HepG2 (cell line): Measurements from ENCODE around the gene STRA6. TPM values are rescaled to one million over a fixed set of nuclear protein-coding genes. Genes with fewer than 3 reads are reported as not detected.

Experiments used
- ATAC-seq: fragments of 200-7000 bp; cut with Tn5 transposase; 3 replicates; pipeline ENCODE4 v1.9.1; 2020; ENCODE audit warnings: mild to moderate bottlenecking, moderate library complexity
- BruUV-seq: library from RNA; stranded (reverse); fragments of 400-500 nt; replicated peaks from 2 replicates; lab custom pipeline; 2021; lab: Mats Ljungman, UMichigan
- CTCF ChIA-PET: fragments of 300-600 bp; formaldehyde crosslinking; extraction: SDS; loops from one replicate; lab custom pipeline; 2021; ENCODE audit warnings: low total read pairs, inconsistent platforms, low intra/inter-chr PET ratio; lab: Yijun Ruan, JAX
- POLR2A ChIA-PET: fragments of 350-600 bp; sonication (Branson Sonifier 250); formaldehyde crosslinking; loops from one replicate; lab custom pipeline; 2020; ENCODE audit warnings: antibody characterized with exemption, inconsistent platforms; lab: Yijun Ruan, JAX
- DNase-seq: peaks from one replicate; pipeline ENCODE4 v3.0.0-alpha.2; 2015; ENCODE audit warnings: low spot score
- FAIRE-seq: peaks from 3 replicates; lab custom pipeline; 2011; peaks lifted over from hg19 to GRCh38; lab: Jason Lieb, UNC
- H2AFZ ChIP-seq: one replicate; pipeline ENCODE4 v1.6.1; 2011; ENCODE audit warnings: low read length, inconsistent platforms
- H3K27ac ChIP-seq: fragments of 300-600 bp; 3 replicates; pipeline ENCODE4 v1.8.0; 2011; ENCODE audit warnings: mixed run types, mild to moderate bottlenecking, mixed read lengths, low read length, inconsistent platforms; ENCODE audit not compliant: insufficient read depth; ENCODE audit errors: extremely low read length
- H3K27me3 ChIP-seq, 2 experiments: fragments of 200-600 bp in 1 of 2; 2 replicates in 1 of 2; 3 replicates in 1 of 2; pipeline versions ENCODE4 v1.6.0 to v1.8.0; 2011; ENCODE audit warnings: low read length in 2 of 2, mild to moderate bottlenecking in 2 of 2, moderate library complexity in 2 of 2, inconsistent platforms in 1 of 2; ENCODE audit not compliant: insufficient read depth in 2 of 2, control insufficient read depth in 1 of 2
- H3K36me3 ChIP-seq, 2 experiments: fragments of 200-600 bp in 1 of 2; replicated peaks in 1 of 2; 2 replicates in 1 of 2; 3 replicates in 1 of 2; pipeline versions ENCODE4 v1.5.1 to v1.8.0; 2011; ENCODE audit warnings: low read length in 2 of 2, inconsistent platforms in 1 of 2; ENCODE audit not compliant: insufficient read depth in 2 of 2, control insufficient read depth in 1 of 2
- H3K4me1 ChIP-seq: 2 replicates; pipeline ENCODE4 v1.5.1; 2012; ENCODE audit warnings: low read length, inconsistent platforms; ENCODE audit not compliant: insufficient read depth
- H3K4me2 ChIP-seq: 2 replicates; pipeline ENCODE4 v1.6.0; 2011; ENCODE audit warnings: low read depth, low read length, inconsistent platforms
- H3K4me3 ChIP-seq, 3 experiments: fragments of 200-600 bp in 1 of 3; sonication (generic), shearing (Covaris generic) in 1 of 3; replicated peaks in 1 of 3; 2 replicates each; pipeline ENCODE4 v1.5.1; 2011 to 2016; ENCODE audit warnings: low read length in 3 of 3, inconsistent platforms in 2 of 3, low read depth in 2 of 3, mild to moderate bottlenecking in 2 of 3, control low read depth in 1 of 3, mixed read lengths in 1 of 3; ENCODE audit not compliant: insufficient read depth in 1 of 3
- H3K79me2 ChIP-seq: one replicate; pipeline ENCODE4 v1.6.1; 2011; ENCODE audit warnings: low read length, inconsistent platforms; ENCODE audit not compliant: insufficient read depth
- H3K9ac ChIP-seq: 2 replicates; pipeline ENCODE4 v1.6.0; 2011; ENCODE audit warnings: mild to moderate bottlenecking, low read depth, low read length, inconsistent platforms; ENCODE audit not compliant: insufficient read depth
- H3K9me3 ChIP-seq: 2 replicates; pipeline ENCODE4 v1.5.1; 2012; ENCODE audit warnings: mild to moderate bottlenecking, low read length
- H4K20me1 ChIP-seq: 2 replicates; pipeline ENCODE4 v1.6.0; 2011; ENCODE audit warnings: inconsistent platforms, mild to moderate bottlenecking, low read length, moderate library complexity; ENCODE audit not compliant: insufficient read depth
- ETV6 ChIP-seq: sonication (generic); formaldehyde crosslinking; conservative IDR thresholded peaks from 2 replicates; pipeline ENCODE4 v1.4.0; 2020; ENCODE audit warnings: missing genetic modification reagents
- GFI1 ChIP-seq: sonication (generic); formaldehyde crosslinking; IDR thresholded peaks from 2 replicates; pipeline ENCODE4 v1.5.0; 2020; ENCODE audit warnings: missing genetic modification reagents, mild to moderate bottlenecking, borderline replicate concordance
- NAIF1 ChIP-seq: sonication (generic); formaldehyde crosslinking; IDR thresholded peaks from 2 replicates; pipeline ENCODE4 v1.5.0; 2020; ENCODE audit warnings: mild to moderate bottlenecking, missing genetic modification reagents, borderline replicate concordance
- ZNF30 ChIP-seq: sonication (generic); formaldehyde crosslinking; IDR thresholded peaks from 2 replicates; pipeline ENCODE4 v1.5.0; 2020; ENCODE audit warnings: mild to moderate bottlenecking, missing genetic modification reagents
- ZNF619 ChIP-seq: sonication (generic); formaldehyde crosslinking; IDR thresholded peaks from 2 replicates; pipeline ENCODE4 v1.4.0; 2020; ENCODE audit warnings: mild to moderate bottlenecking, missing genetic modification reagents
- ZNF878 ChIP-seq: sonication (generic); formaldehyde crosslinking; IDR thresholded peaks from 2 replicates; pipeline ENCODE4 v1.8.1; 2023; ENCODE audit warnings: mild to moderate bottlenecking, missing genetic modification reagents, moderate library complexity
- ZSCAN31 ChIP-seq: sonication (generic); formaldehyde crosslinking; IDR thresholded peaks from 2 replicates; pipeline ENCODE4 v1.5.0; 2020; ENCODE audit warnings: low read depth, mild to moderate bottlenecking, missing genetic modification reagents
- WGBS: methylation state at CpG from one replicate; pipeline ENCODE4 v1.1.6; 2017; ENCODE audit warnings: low lambda C conversion rate; 5-methylcytosine and 5-hydroxymethylcytosine counted together
- in situ Hi-C: cut with HindIII; loops from 2 replicates; pipeline ENCODE4 v1.10.0; 2017; ENCODE audit warnings: low pct_unique_long_range_greater_than_20kb; ENCODE audit not compliant: extremely low pct_ligation_motif_present
- intact Hi-C: fragments of 100-400 bp; cut with micrococcal nuclease; formaldehyde crosslinking; loops from one replicate; pipeline ENCODE4 v1.10.0; 2022; ENCODE audit not compliant: unreplicated experiment
- polyA plus RNA-seq, 8 experiments: library from polyadenylated mRNA; depleted of rRNA in 3 of 8; stranded (reverse) in 7 of 8; unstranded in 1 of 8; fragments of >200 nt; fragmentation: Illumina TruSeq in 4 of 8; extraction: Trizol in 4 of 8; gene quantifications; 2 replicates each; pipeline versions ENCODE4 v1.2.1 to v1.2.3, GENCODE V29; 2011 to 2016; ENCODE audit warnings: low read depth in 4 of 8, missing spikeins in 1 of 8, mixed read lengths in 1 of 8; ENCODE audit not compliant: insufficient read depth in 1 of 8
- total RNA-seq, 5 experiments: library from RNA; depleted of rRNA; stranded (reverse); fragments of >200 nt; fragmentation: Illumina TruSeq; extraction: Trizol; gene quantifications; 2 replicates each; pipeline ENCODE4 v1.2.3, GENCODE V29; 2016; ENCODE audit warnings: low read depth in 1 of 5
- TF ChIP-seq, protein P1 (sequence below): sonication (generic); formaldehyde crosslinking; IDR thresholded peaks from 2 replicates; pipeline ENCODE4 v1.5.0; 2020; ENCODE audit warnings: mild to moderate bottlenecking, missing genetic modification reagents, borderline replicate concordance
- TF ChIP-seq, protein P2 (sequence below): sonication (generic); formaldehyde crosslinking; IDR thresholded peaks from 2 replicates; pipeline ENCODE4 v1.9.0; 2022; ENCODE audit warnings: missing genetic modification reagents, mild to moderate bottlenecking, borderline replicate concordance
- TF ChIP-seq, protein P3 (sequence below): sonication (generic); formaldehyde crosslinking; IDR thresholded peaks from 2 replicates; pipeline ENCODE4 v1.5.0; 2020; ENCODE audit warnings: missing genetic modification reagents
- TF ChIP-seq, protein P4 (sequence below): sonication (generic); formaldehyde crosslinking; IDR thresholded peaks from 2 replicates; pipeline ENCODE4 v1.4.0; 2020; ENCODE audit warnings: missing genetic modification reagents
- TF ChIP-seq, protein P5 (sequence below): sonication (generic); formaldehyde crosslinking; IDR thresholded peaks from 2 replicates; pipeline ENCODE4 v1.4.0; 2020; ENCODE audit warnings: missing genetic modification reagents, borderline replicate concordance

STRA6 gene
- total and polyA plus RNA-seq, 2 of the 13 experiments (the other 11 are each of a cell fraction or from before 2014, with no cell fraction given) = 1.6 to 2.1 TPM

DNA sequence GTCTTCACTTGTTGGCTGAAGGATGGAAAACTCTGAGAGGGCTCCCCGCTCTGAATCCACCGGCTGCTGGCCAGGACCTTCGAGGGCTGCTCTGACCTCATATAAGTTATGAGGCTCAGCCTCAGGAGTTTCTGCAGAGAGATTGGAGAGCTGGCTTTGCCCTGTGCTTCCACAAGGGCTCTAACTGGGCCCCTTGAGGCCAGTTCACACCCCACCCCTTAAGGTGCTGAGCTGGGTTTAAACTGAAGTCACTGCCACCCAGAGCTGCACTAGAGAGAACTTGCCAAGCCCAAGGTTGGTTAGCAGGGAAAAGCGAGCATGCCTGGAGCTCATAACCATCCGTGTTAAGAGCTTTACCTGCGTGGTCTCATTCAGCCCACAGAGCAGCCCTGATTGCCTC lies 30.8 kb upstream of the STRA6 start:
- no peak for DNase-seq
- H3K36me3 ChIP-seq = no peaks in the 10 kb centered on the region
- H3K4me1 ChIP-seq = peaks cover 7% of the 10 kb centered on the region; the same call in 1 of the 2 replicates
- no TSS peak for BruUV-seq
- H3K4me3 ChIP-seq = no peak overlapping the region
- in situ Hi-C loops (no loop called here), intact Hi-C loops (no loop called here)
- no peak for FAIRE-seq
- 17% methylated on average over 6 of the region's 6 CpGs for WGBS
- H3K27ac ChIP-seq = no peak overlapping the region
- no peak for ATAC-seq
- no peaks in the 10 kb centered on the region for H3K79me2 ChIP-seq
- ChIA-PET POLR2A (no interaction called here), CTCF (no interaction called here)
- H4K20me1 ChIP-seq = no peaks in the 10 kb centered on the region
- H3K27me3 ChIP-seq = peaks cover 0 to 20% of the 10 kb centered on the region in 2 experiments; a peak in 4 of 5 replicates
- no peak overlapping the region for H2AFZ ChIP-seq
- H3K4me2 ChIP-seq = no peak overlapping the region
- no peak overlapping the region for H3K9ac ChIP-seq
- no peaks in the 10 kb centered on the region for H3K9me3 ChIP-seq
- TF ChIP-seq, protein P1, sequence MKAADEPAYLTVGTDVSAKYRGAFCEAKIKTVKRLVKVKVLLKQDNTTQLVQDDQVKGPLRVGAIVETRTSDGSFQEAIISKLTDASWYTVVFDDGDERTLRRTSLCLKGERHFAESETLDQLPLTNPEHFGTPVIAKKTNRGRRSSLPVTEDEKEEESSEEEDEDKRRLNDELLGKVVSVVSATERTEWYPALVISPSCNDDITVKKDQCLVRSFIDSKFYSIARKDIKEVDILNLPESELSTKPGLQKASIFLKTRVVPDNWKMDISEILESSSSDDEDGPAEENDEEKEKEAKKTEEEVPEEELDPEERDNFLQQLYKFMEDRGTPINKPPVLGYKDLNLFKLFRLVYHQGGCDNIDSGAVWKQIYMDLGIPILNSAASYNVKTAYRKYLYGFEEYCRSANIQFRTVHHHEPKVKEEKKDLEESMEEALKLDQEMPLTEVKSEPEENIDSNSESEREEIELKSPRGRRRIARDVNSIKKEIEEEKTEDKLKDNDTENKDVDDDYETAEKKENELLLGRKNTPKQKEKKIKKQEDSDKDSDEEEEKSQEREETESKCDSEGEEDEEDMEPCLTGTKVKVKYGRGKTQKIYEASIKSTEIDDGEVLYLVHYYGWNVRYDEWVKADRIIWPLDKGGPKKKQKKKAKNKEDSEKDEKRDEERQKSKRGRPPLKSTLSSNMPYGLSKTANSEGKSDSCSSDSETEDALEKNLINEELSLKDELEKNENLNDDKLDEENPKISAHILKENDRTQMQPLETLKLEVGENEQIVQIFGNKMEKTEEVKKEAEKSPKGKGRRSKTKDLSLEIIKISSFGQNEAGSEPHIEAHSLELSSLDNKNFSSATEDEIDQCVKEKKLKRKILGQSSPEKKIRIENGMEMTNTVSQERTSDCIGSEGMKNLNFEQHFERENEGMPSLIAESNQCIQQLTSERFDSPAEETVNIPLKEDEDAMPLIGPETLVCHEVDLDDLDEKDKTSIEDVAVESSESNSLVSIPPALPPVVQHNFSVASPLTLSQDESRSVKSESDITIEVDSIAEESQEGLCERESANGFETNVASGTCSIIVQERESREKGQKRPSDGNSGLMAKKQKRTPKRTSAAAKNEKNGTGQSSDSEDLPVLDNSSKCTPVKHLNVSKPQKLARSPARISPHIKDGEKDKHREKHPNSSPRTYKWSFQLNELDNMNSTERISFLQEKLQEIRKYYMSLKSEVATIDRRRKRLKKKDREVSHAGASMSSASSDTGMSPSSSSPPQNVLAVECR (CRISPR knock-in tag) = no peak
- TF ChIP-seq, protein P2, sequence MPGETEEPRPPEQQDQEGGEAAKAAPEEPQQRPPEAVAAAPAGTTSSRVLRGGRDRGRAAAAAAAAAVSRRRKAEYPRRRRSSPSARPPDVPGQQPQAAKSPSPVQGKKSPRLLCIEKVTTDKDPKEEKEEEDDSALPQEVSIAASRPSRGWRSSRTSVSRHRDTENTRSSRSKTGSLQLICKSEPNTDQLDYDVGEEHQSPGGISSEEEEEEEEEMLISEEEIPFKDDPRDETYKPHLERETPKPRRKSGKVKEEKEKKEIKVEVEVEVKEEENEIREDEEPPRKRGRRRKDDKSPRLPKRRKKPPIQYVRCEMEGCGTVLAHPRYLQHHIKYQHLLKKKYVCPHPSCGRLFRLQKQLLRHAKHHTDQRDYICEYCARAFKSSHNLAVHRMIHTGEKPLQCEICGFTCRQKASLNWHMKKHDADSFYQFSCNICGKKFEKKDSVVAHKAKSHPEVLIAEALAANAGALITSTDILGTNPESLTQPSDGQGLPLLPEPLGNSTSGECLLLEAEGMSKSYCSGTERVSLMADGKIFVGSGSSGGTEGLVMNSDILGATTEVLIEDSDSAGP (CRISPR knock-in tag) = no peak
- TF ChIP-seq ZNF878 (CRISPR knock-in tag) = no peak
- TF ChIP-seq ZNF30 (CRISPR knock-in tag) = no peak
- TF ChIP-seq ZNF619 (CRISPR knock-in tag) = no peak
- no peak for TF ChIP-seq ZSCAN31 (CRISPR knock-in tag)
- TF ChIP-seq, protein P3, sequence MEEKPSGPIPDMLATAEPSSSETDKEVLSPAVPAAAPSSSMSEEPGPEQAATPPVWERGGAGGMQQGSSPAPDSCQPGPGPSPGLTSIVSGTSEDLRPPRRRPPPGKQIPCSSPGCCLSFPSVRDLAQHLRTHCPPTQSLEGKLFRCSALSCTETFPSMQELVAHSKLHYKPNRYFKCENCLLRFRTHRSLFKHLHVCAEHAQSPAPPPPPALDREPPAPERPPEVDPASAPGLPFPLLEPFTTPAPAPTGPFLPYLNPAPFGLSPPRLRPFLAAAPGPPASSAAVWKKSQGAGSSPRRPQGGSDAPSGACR (CRISPR knock-in tag) = no peak
- no peak for TF ChIP-seq GFI1
- no peak for TF ChIP-seq ETV6 (CRISPR knock-in tag)
- TF ChIP-seq, protein P4, sequence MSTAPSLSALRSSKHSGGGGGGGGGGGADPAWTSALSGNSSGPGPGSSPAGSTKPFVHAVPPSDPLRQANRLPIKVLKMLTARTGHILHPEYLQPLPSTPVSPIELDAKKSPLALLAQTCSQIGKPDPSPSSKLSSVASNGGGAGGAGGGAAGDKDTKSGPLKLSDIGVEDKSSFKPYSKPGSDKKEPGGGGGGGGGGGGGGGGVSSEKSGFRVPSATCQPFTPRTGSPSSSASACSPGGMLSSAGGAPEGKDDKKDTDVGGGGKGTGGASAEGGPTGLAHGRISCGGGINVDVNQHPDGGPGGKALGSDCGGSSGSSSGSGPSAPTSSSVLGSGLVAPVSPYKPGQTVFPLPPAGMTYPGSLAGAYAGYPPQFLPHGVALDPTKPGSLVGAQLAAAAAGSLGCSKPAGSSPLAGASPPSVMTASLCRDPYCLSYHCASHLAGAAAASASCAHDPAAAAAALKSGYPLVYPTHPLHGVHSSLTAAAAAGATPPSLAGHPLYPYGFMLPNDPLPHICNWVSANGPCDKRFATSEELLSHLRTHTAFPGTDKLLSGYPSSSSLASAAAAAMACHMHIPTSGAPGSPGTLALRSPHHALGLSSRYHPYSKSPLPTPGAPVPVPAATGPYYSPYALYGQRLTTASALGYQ = no peak
- TF ChIP-seq NAIF1 (CRISPR knock-in tag) = no peak
- TF ChIP-seq, protein P5, sequence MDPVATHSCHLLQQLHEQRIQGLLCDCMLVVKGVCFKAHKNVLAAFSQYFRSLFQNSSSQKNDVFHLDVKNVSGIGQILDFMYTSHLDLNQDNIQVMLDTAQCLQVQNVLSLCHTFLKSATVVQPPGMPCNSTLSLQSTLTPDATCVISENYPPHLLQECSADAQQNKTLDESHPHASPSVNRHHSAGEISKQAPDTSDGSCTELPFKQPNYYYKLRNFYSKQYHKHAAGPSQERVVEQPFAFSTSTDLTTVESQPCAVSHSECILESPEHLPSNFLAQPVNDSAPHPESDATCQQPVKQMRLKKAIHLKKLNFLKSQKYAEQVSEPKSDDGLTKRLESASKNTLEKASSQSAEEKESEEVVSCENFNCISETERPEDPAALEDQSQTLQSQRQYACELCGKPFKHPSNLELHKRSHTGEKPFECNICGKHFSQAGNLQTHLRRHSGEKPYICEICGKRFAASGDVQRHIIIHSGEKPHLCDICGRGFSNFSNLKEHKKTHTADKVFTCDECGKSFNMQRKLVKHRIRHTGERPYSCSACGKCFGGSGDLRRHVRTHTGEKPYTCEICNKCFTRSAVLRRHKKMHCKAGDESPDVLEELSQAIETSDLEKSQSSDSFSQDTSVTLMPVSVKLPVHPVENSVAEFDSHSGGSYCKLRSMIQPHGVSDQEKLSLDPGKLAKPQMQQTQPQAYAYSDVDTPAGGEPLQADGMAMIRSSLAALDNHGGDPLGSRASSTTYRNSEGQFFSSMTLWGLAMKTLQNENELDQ (CRISPR knock-in tag) = no peak
